ENCODE measurements around the gene TMEM9. TPM values are rescaled to one million over a fixed set of nuclear protein-coding genes. Genes with fewer than 3 reads are reported as not detected.

The TMEM9 gene
- total and polyA plus RNA-seq, 10 donors: 21.5 to 50.3 (median 34.7) TPM

Other genes starting within 250 kb of the TMEM9 start
- gene KIF21B, start 130.8 kb downstream of the TMEM9 start, total RNA-seq: 10 to 100 TPM; 27.1 to 49.0 (median 30.0) TPM
- 1 to 10 TPM; 3.0 to 9.3 (median 4.5) TPM for gene KIF21B, start 130.8 kb downstream of the TMEM9 start, polyA plus RNA-seq
- gene CACNA1S, start 42.0 kb downstream of the TMEM9 start, total RNA-seq: under 1 TPM in 2 of 7 donors, not detected in 5; 0.09 to 0.17 TPM
- gene CACNA1S, start 42.0 kb downstream of the TMEM9 start, polyA plus RNA-seq: under 1 TPM in 1 of 3 donors, not detected in 2; 0.04 TPM
- under 1 TPM in 1 of 7 donors, not detected in 6; 0.85 TPM for gene ASCL5, start 27.3 kb downstream of the TMEM9 start, total RNA-seq
- gene ASCL5, start 27.3 kb downstream of the TMEM9 start, polyA plus RNA-seq: under 1 TPM; 0.06 to 0.09 (median 0.09) TPM
- gene IGFN1, start 36.4 kb upstream of the TMEM9 start, total RNA-seq: not detected
- gene IGFN1, start 36.4 kb upstream of the TMEM9 start, polyA plus RNA-seq: under 1 TPM; 0.02 to 0.03 (median 0.02) TPM
- gene PKP1, start 129.0 kb upstream of the TMEM9 start, total RNA-seq: not detected
- gene PKP1, start 129.0 kb upstream of the TMEM9 start, polyA plus RNA-seq: under 1 TPM; 0.04 to 0.10 (median 0.06) TPM
- under 1 TPM in 2 of 7 donors, not detected in 5; 0.41 to 0.55 TPM for gene TNNT2, start 223.2 kb upstream of the TMEM9 start, total RNA-seq
- gene TNNT2, start 223.2 kb upstream of the TMEM9 start, polyA plus RNA-seq: 1 to 10 TPM; 1.2 to 3.8 (median 3.8) TPM
- gene LAD1, start 244.8 kb upstream of the TMEM9 start, total RNA-seq: 1 to 10 TPM in 2 of 7 donors, under 1 TPM in 2, not detected in 3; 0.64 to 2.0 (median 1.3) TPM
- 1 to 10 TPM in 2 of 3 donors, under 1 TPM in 1; 0.96 to 4.0 (median 2.4) TPM for gene LAD1, start 244.8 kb upstream of the TMEM9 start, polyA plus RNA-seq